Measurements from ENCODE around the gene SIVA1.

Gene SIVA1

GRCh38 chr14:104784846-104785707 is 32.1 kb downstream of the SIVA1 start:
- no peak for DNase-seq (ENCODE audit: low spot score)

GRCh38 chr14:104785708-104786080 is 32.7 kb downstream of the SIVA1 start:
- no peak for DNase-seq (ENCODE audit: low spot score)

- DNase-seq (ENCODE audit: low spot score), result no peak
Measured at GRCh38 chr14:104786091-104786586, 33.2 kb downstream of the SIVA1 start.

- DNase-seq (ENCODE audit: low spot score), result no peak
Measured at GRCh38 chr14:104786726-104787675, 34.1 kb downstream of the SIVA1 start.

- no peak for DNase-seq (ENCODE audit: low spot score)
Measured at GRCh38 chr14:104787736-104788135, 34.8 kb downstream of the SIVA1 start.

GRCh38 chr14:104788161-104788818 is 35.3 kb downstream of the SIVA1 start:
- DNase-seq (ENCODE audit: low spot score), result no peak

- DNase-seq (ENCODE audit: low spot score), result no peak
Measured at GRCh38 chr14:104788873-104789663, 36.1 kb downstream of the SIVA1 start.

GRCh38 chr14:104789752-104790743 is 37.1 kb downstream of the SIVA1 start:
- no peak for DNase-seq (ENCODE audit: low spot score)

- DNase-seq (ENCODE audit: low spot score), result no peak
Measured at GRCh38 chr14:104791425-104791824, 38.5 kb downstream of the SIVA1 start.

GRCh38 chr14:104792101-104792884 is 39.3 kb downstream of the SIVA1 start:
- no peak for DNase-seq (ENCODE audit: low spot score)

GRCh38 chr14:104792945-104793702 is 40.2 kb downstream of the SIVA1 start:
- no peak for DNase-seq (ENCODE audit: low spot score)

GRCh38 chr14:104793703-104793959 is 40.7 kb downstream of the SIVA1 start:
- DNase-seq (ENCODE audit: low spot score), result no peak

GRCh38 chr14:104794099-104794498 is 41.2 kb downstream of the SIVA1 start:
- DNase-seq (ENCODE audit: low spot score), result no peak

GRCh38 chr14:104794631-104794992 is 41.7 kb downstream of the SIVA1 start:
- DNase-seq (ENCODE audit: low spot score), result no peak

GRCh38 chr14:104794993-104795780 is 42.2 kb downstream of the SIVA1 start, which contains the start of gene AKT1:
TSS of gene AKT1 (minus strand) at chr14:104795748. CDS start at chr14:104792643, 3,105 bp downstream.
- peak; percentile 85 for DNase-seq (ENCODE audit: low spot score)

- peak; percentile 94 for DNase-seq (ENCODE audit: low spot score)
Measured at GRCh38 chr14:104795781-104796686, 43.1 kb downstream of the SIVA1 start.

- DNase-seq (ENCODE audit: low spot score), result no peak
Measured at GRCh38 chr14:104796687-104797081, 43.7 kb downstream of the SIVA1 start.
